ENCODE measurements around the gene SHC3.

Gene SHC3

DNA sequence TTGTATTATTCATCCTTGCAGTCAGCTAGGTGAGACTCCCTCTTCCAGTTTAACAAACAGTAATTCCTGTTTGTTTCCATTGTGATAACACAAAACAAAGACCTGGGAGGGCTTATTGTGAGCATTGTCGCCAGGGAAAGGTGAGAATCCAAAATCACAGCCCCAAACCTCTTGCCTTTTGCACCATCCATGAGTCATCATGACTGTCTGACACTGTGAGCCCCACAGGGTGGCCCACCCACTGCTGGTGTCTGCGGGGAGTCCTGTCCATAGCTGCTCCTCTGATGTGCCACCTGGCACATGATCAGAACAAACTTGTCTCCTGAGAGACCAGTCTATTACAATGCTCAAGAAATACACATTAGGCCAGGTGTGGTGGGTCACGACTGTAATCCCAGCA, 221.1 kb downstream of the SHC3 start:
- in situ Hi-C loops (cut with HindIII; ENCODE audit: low sequenced_read_pairs): no loop called here
- H3K4me3 ChIP-seq (ENCODE audit: low read depth, low read length): no peak overlapping the region
- TF ChIP-seq CTCF (IDR thresholded peaks at IDR 0.05; ENCODE audit: low read depth, low read length, missing control alignments): no peak
- DNase-seq (ENCODE audit: low read depth): no peak

Measured in astrocyte of the cerebellum (primary cell).